ENCODE data around the gene DMPK. TPM values are rescaled to one million over a fixed set of nuclear protein-coding genes. Genes with fewer than 3 reads are reported as not detected.

Gene DMPK
- total RNA-seq, 2 donors from 2014 or later, result 30.6 to 36.0 TPM

GRCh38 chr19:45784096-45784495 lies 1.8 kb upstream of the DMPK start:
- DNase-seq, result no peak
- H3K9ac ChIP-seq (ENCODE audit: low read depth in 2 of 2, low read length in 2 of 2), result no peak overlapping the region
- H3K4me3 ChIP-seq, result no peak overlapping the region
- H3K27ac ChIP-seq, result no peak overlapping the region
- intact Hi-C loops (cut with DNase I), result no loop called here
- H3K27me3 ChIP-seq, result no peaks in the 10 kb centered on the region
- no peaks in the 10 kb centered on the region for H3K4me1 ChIP-seq
- TF ChIP-seq CTCF (IDR thresholded peaks at IDR 0.05), result no peak
- no peaks in the 10 kb centered on the region for H3K36me3 ChIP-seq
- no peaks in the 10 kb centered on the region for H3K9me3 ChIP-seq

GRCh38 chr19:45782820-45783785 lies 813 bp upstream of the DMPK start:
- TF ChIP-seq CTCF (IDR thresholded peaks at IDR 0.05), result no peak
- Histone ChIP-seq H3K9me3 (no peaks in the 10 kb centered on the region), H3K27me3 (no peaks in the 10 kb centered on the region), H3K9ac (ENCODE audit: low read depth in 2 of 2, low read length in 2 of 2) (peak overlapping the region; percentile 21 to 60), H3K27ac (peak overlapping the region; percentile 52), H3K36me3 (no peaks in the 10 kb centered on the region), H3K4me1 (no peaks in the 10 kb centered on the region), H3K4me3 (no peak overlapping the region)
- DNase-seq, result no peak
- intact Hi-C loops (cut with DNase I), result no loop called here

GRCh38 chr19:45781214-45782161 lies 802 bp downstream of the DMPK start:
- Histone ChIP-seq H3K9ac (ENCODE audit: low read depth in 2 of 2, low read length in 2 of 2) (peak overlapping the region; percentile 38 to 58), H3K36me3 (no peaks in the 10 kb centered on the region), H3K9me3 (no peaks in the 10 kb centered on the region), H3K27me3 (no peaks in the 10 kb centered on the region), H3K4me1 (no peaks in the 10 kb centered on the region), H3K4me3 (peak overlapping the region; percentile 35), H3K27ac (peak overlapping the region; percentile 36)
- intact Hi-C loops (cut with DNase I), result no loop called here
- no peak for TF ChIP-seq CTCF (IDR thresholded peaks at IDR 0.05)
- DNase-seq, result no peak

- H3K4me1 ChIP-seq, result no peaks in the 10 kb centered on the region
- no peaks in the 10 kb centered on the region for H3K27me3 ChIP-seq
- no peak for TF ChIP-seq CTCF (IDR thresholded peaks at IDR 0.05)
- DNase-seq, result no peak
- intact Hi-C loops (cut with DNase I), result no loop called here
- no peaks in the 10 kb centered on the region for H3K36me3 ChIP-seq
- peak overlapping the region; percentile 18 for H3K4me3 ChIP-seq
- H3K9ac ChIP-seq (ENCODE audit: low read depth in 2 of 2, low read length in 2 of 2), result peak overlapping the region; percentile 38 to 53
- no peaks in the 10 kb centered on the region for H3K9me3 ChIP-seq
- no peak overlapping the region for H3K27ac ChIP-seq
Measured at GRCh38 chr19:45780448-45781213, 1.7 kb downstream of the DMPK start.

- intact Hi-C loops (cut with DNase I), result no loop called here
- no peak for DNase-seq
- Histone ChIP-seq H3K4me3 (no peak overlapping the region), H3K9ac (ENCODE audit: low read depth in 2 of 2, low read length in 2 of 2) (peak overlapping the region in 1 of 2 donors; percentile 16), H3K27me3 (no peaks in the 10 kb centered on the region), H3K4me1 (no peaks in the 10 kb centered on the region), H3K9me3 (no peaks in the 10 kb centered on the region), H3K36me3 (no peaks in the 10 kb centered on the region), H3K27ac (no peak overlapping the region)
- TF ChIP-seq CTCF (IDR thresholded peaks at IDR 0.05), result no peak
Measured at GRCh38 chr19:45780146-45780447, 2.2 kb downstream of the DMPK start.
